ENCODE data around the gene SEMA3B. TPM values are rescaled to one million over a fixed set of nuclear protein-coding genes. Genes with fewer than 3 reads are reported as not detected.

SEMA3B gene
- total and polyA plus RNA-seq, 9 of the 15 experiments (the other 6 are each of a cell fraction or from before 2014, with no cell fraction given), result 0.03 to 1.8 (median 0.55) TPM; not detected in 1

- peak; percentile 77 for TF ChIP-seq HNRNPL (IDR thresholded peaks at IDR 0.05; ENCODE audit: low read depth, low read length)
- peak; percentile 97 for TF ChIP-seq ATF7 (IDR thresholded peaks at IDR 0.05)
- 0 out of 2 replicates have a peak, but pooled peaks have one; percentile 36 for TF ChIP-seq FOSL1 (tag; conservative IDR thresholded peaks at IDR 0.05)
- no peak for TF ChIP-seq MAFG (tag; conservative IDR thresholded peaks at IDR 0.05)
- no peak for TF ChIP-seq NR2C2 (CRISPR knock-in tag; IDR thresholded peaks at IDR 0.05)
- TF ChIP-seq NR2C2 (tag; IDR thresholded peaks at IDR 0.05), result peak; percentile 42; the same call in 1 of the 2 replicates
- peak; percentile 3 for TF ChIP-seq ZFP36 (IDR thresholded peaks at IDR 0.05; ENCODE audit: low read depth, low read length, partially characterized antibody)
- no peak for TF ChIP-seq KHSRP (IDR thresholded peaks at IDR 0.05)
- peak; percentile 15; the same call in 1 of the 2 replicates for TF ChIP-seq NFIC (IDR thresholded peaks at IDR 0.05)
- peak; percentile 29; the same call in 1 of the 2 replicates for TF ChIP-seq TCF3 (CRISPR knock-in tag; IDR thresholded peaks at IDR 0.05)
- peak; percentile 37 for TF ChIP-seq TBP (optimal IDR thresholded peaks at IDR 0.05; ENCODE audit: low read depth, low read length)
- peak; percentile 54 to 61; a peak in 3 of 4 replicates for TF ChIP-seq RAD21 (CRISPR knock-in tag; conservative IDR thresholded peaks at IDR 0.05 in 1 of 2, IDR thresholded peaks at IDR 0.05 in 1 of 2)
- peak; percentile 20; the same call in 1 of the 2 replicates for TF ChIP-seq ARID4B (CRISPR knock-in tag; IDR thresholded peaks at IDR 0.05)
- 0 out of 2 replicates have a peak, but pooled peaks have one; percentile 41 for TF ChIP-seq SUPT5H (IDR thresholded peaks at IDR 0.05)
- TF ChIP-seq ZBTB34 (CRISPR knock-in tag; IDR thresholded peaks at IDR 0.05), result no peak
- peak; percentile 60; the same call in 1 of the 2 replicates for TF ChIP-seq ZBTB7A (IDR thresholded peaks at IDR 0.05; ENCODE audit: borderline replicate concordance, control insufficient read depth, low read depth, low read length)
- peak; percentile 32; the same call in 1 of the 2 replicates for TF ChIP-seq ATF1 (CRISPR knock-in tag; IDR thresholded peaks at IDR 0.05)
- peak; percentile 84 for TF ChIP-seq ATF1 (tag; IDR thresholded peaks at IDR 0.05)
- TF ChIP-seq NEUROD1 (IDR thresholded peaks at IDR 0.05; ENCODE audit: borderline replicate concordance, low read depth, low read length, partially characterized antibody), result peak; percentile 50
- TF ChIP-seq ATF2 (CRISPR knock-in tag; IDR thresholded peaks at IDR 0.05), result peak; percentile 89
- TF ChIP-seq KLF1 (tag; IDR thresholded peaks at IDR 0.05), result no peak
These were observed 8.7 kb upstream of the SEMA3B start (continued) for GRCh38 chr3:50260027-50260941.
